ENCODE data around the gene NHERF1. TPM values are rescaled to one million over a fixed set of nuclear protein-coding genes. Genes with fewer than 3 reads are reported as not detected.

The NHERF1 gene
- total and polyA plus RNA-seq, 2 donors (not counting 3 experiments of a cell fraction or from before 2014, with no cell fraction given), result 24.4 to 26.9 TPM

GRCh38 chr17:74803388-74803930, 55.0 kb downstream of the NHERF1 start:
- no peak for FAIRE-seq

GRCh38 chr17:74803971-74804370, 55.5 kb downstream of the NHERF1 start:
- H3K36me3 ChIP-seq (ENCODE audit: control insufficient read depth in 2 of 2, extremely low read depth in 1 of 2, insufficient read depth in 2 of 2, low read length in 2 of 2), result peaks cover 0 to 3% of the 10 kb centered on the region in 2 experiments
- no peaks in the 10 kb centered on the region for H3K79me2 ChIP-seq (ENCODE audit: control insufficient read depth, insufficient read depth, low read length)
- no peaks in the 10 kb centered on the region for H3K27me3 ChIP-seq (ENCODE audit: control insufficient read depth in 2 of 2, insufficient read depth in 2 of 2, low read length in 2 of 2)
- H3K9me1 ChIP-seq (replicated peaks; ENCODE audit: control insufficient read depth, extremely low read depth, insufficient read depth, low read length), result no peaks in the 10 kb centered on the region
- POLR2A ChIA-PET, result no interaction called here
- no peaks in the 10 kb centered on the region for H4K20me1 ChIP-seq (replicated peaks; ENCODE audit: control insufficient read depth, extremely low read depth, insufficient read depth, low read length)
- no peak for DNase-seq (ENCODE audit: low read depth, low spot score)
- dilution Hi-C loops (cut with MboI; ENCODE audit: extremely low pct_ligation_motif_present, low sequenced_read_pairs), result no loop called here
- intact Hi-C loops (cut with micrococcal nuclease), result no loop called here
- no peak overlapping the region for H3K9ac ChIP-seq (replicated peaks; ENCODE audit: extremely low read depth, insufficient read depth, low read length)
- FAIRE-seq, result no peak
- no peak overlapping the region for H3K27ac ChIP-seq (ENCODE audit: insufficient read depth, low read depth, low read length)
- no peak overlapping the region for H3K4me2 ChIP-seq (ENCODE audit: insufficient read depth, low read length)
- TF ChIP-seq POLR2AphosphoS5 (IDR thresholded peaks at IDR 0.05; ENCODE audit: insufficient read depth, low read depth, low read length), result no peak
- TF ChIP-seq MAX (IDR thresholded peaks at IDR 0.05; ENCODE audit: insufficient read depth, insufficient read length), result no peak
- TF ChIP-seq MYC (IDR thresholded peaks at IDR 0.05; ENCODE audit: low read depth, low read length), result no peak
- no peak for TF ChIP-seq EZH2 (IDR thresholded peaks at IDR 0.05; ENCODE audit: borderline replicate concordance, low read depth, low read length, severe bottlenecking)
- no peak for TF ChIP-seq CTCF (IDR thresholded peaks at IDR 0.05; ENCODE audit: extremely low read depth in 1 of 2, insufficient read depth in 1 of 2, low read depth in 1 of 2, low read length in 2 of 2)
- no peak for TF ChIP-seq FOS (IDR thresholded peaks at IDR 0.05; ENCODE audit: borderline replicate concordance, insufficient read depth, low read length)
- TF ChIP-seq GATA2 (IDR thresholded peaks at IDR 0.05; ENCODE audit: insufficient read depth, insufficient read length, low read depth, low read length), result no peak
- no peak for TF ChIP-seq JUN (IDR thresholded peaks at IDR 0.05; ENCODE audit: borderline replicate concordance, insufficient read depth, insufficient read length, low read depth)
- TF ChIP-seq POLR2A (IDR thresholded peaks at IDR 0.05; ENCODE audit: low read depth, low read length), result no peak
- H2AFZ ChIP-seq (ENCODE audit: low read depth, low read length), result no peak overlapping the region
- H3K9me3 ChIP-seq (replicated peaks; ENCODE audit: control insufficient read depth, insufficient read depth, low read length), result no peaks in the 10 kb centered on the region
- peaks cover 2% of the 10 kb centered on the region for H3K4me1 ChIP-seq (ENCODE audit: control insufficient read depth, extremely low read depth, insufficient read depth, low read length)
- no peak overlapping the region for H3K4me3 ChIP-seq (replicated peaks in 1 of 3; ENCODE audit: insufficient read depth in 1 of 3, low read depth in 1 of 3, low read length in 3 of 3)
- CTCF ChIA-PET, result interaction anchor here (1.8 kb wide), 1 partner anchor 13 kb away, joined by 6 read pairs; no protein-coding TSS in a partner anchor
- BruUV-seq (replicated peaks), result no TSS peak

More at GRCh38 chr17:74803388-74803930, 55.0 kb downstream of the NHERF1 start:
- H3K9me3 ChIP-seq (replicated peaks; ENCODE audit: control insufficient read depth, insufficient read depth, low read length), result no peaks in the 10 kb centered on the region
- no peak overlapping the region for H3K9ac ChIP-seq (replicated peaks; ENCODE audit: extremely low read depth, insufficient read depth, low read length)
- H3K4me1 ChIP-seq (ENCODE audit: control insufficient read depth, extremely low read depth, insufficient read depth, low read length), result peaks cover 6% of the 10 kb centered on the region
- ChIA-PET POLR2A (no interaction called here), CTCF (interaction anchor here (1.8 kb wide), 1 partner anchor 12 kb away, joined by 6 read pairs; no protein-coding TSS in a partner anchor)
- intact Hi-C loops (cut with micrococcal nuclease) (no loop called here), dilution Hi-C loops (cut with MboI; ENCODE audit: extremely low pct_ligation_motif_present, low sequenced_read_pairs) (no loop called here)
- H3K27me3 ChIP-seq (ENCODE audit: control insufficient read depth in 2 of 2, insufficient read depth in 2 of 2, low read length in 2 of 2), result no peaks in the 10 kb centered on the region
- peaks cover 0 to 3% of the 10 kb centered on the region in 2 experiments for H3K36me3 ChIP-seq (ENCODE audit: control insufficient read depth in 2 of 2, extremely low read depth in 1 of 2, insufficient read depth in 2 of 2, low read length in 2 of 2)
- DNase-seq (ENCODE audit: low read depth, low spot score), result no peak
- H2AFZ ChIP-seq (ENCODE audit: low read depth, low read length), result no peak overlapping the region
- H3K79me2 ChIP-seq (ENCODE audit: control insufficient read depth, insufficient read depth, low read length), result no peaks in the 10 kb centered on the region
- H3K4me3 ChIP-seq (replicated peaks in 1 of 3; ENCODE audit: insufficient read depth in 1 of 3, low read depth in 1 of 3, low read length in 3 of 3), result no peak overlapping the region
- no peak overlapping the region for H3K4me2 ChIP-seq (ENCODE audit: insufficient read depth, low read length)
- no TSS peak for BruUV-seq (replicated peaks)
- H3K9me1 ChIP-seq (replicated peaks; ENCODE audit: control insufficient read depth, extremely low read depth, insufficient read depth, low read length), result no peaks in the 10 kb centered on the region
- TF ChIP-seq POLR2A (IDR thresholded peaks at IDR 0.05; ENCODE audit: low read depth, low read length) (no peak), MYC (IDR thresholded peaks at IDR 0.05; ENCODE audit: low read depth, low read length) (no peak), POLR2AphosphoS5 (IDR thresholded peaks at IDR 0.05; ENCODE audit: insufficient read depth, low read depth, low read length) (no peak)
- no peaks in the 10 kb centered on the region for H4K20me1 ChIP-seq (replicated peaks; ENCODE audit: control insufficient read depth, extremely low read depth, insufficient read depth, low read length)
- no peak overlapping the region for H3K27ac ChIP-seq (ENCODE audit: insufficient read depth, low read depth, low read length)
